Keratinocyte (primary cell): ENCODE data around the gene ZNF107. TPM values are rescaled to one million over a fixed set of nuclear protein-coding genes. Genes with fewer than 3 reads are reported as not detected.

Experiments used
- DNase-seq: peaks from one replicate; pipeline ENCODE4 v3.0.0-alpha.2; 2011; ENCODE audit warnings: low read depth, missing footprints, low spot score
- FAIRE-seq: peaks from 2 replicates; lab custom pipeline; 2011; peaks lifted over from hg19 to GRCh38; lab: Jason Lieb, UNC
- H2AFZ ChIP-seq: 2 replicates; pipeline ENCODE4 v1.6.0; 2012; ENCODE audit warnings: low read length, control low read depth, inconsistent platforms; ENCODE audit not compliant: control insufficient read depth
- H3K27ac ChIP-seq: 2 replicates; pipeline ENCODE4 v1.5.1; 2011; ENCODE audit warnings: low read length; ENCODE audit not compliant: control insufficient read depth, insufficient read depth
- H3K27me3 ChIP-seq: 3 replicates; pipeline ENCODE4 v1.6.0; 2011; ENCODE audit warnings: low read length; ENCODE audit not compliant: control insufficient read depth, insufficient read depth; ENCODE audit errors: extremely low read depth
- H3K36me3 ChIP-seq, 2 experiments: 2 replicates in 1 of 2; 3 replicates in 1 of 2; pipeline ENCODE4 v1.5.1; 2011; ENCODE audit warnings: low read length in 2 of 2, mild to moderate bottlenecking in 1 of 2; ENCODE audit not compliant: control insufficient read depth in 2 of 2, insufficient read depth in 2 of 2; ENCODE audit errors: extremely low read depth in 1 of 2
- H3K4me1 ChIP-seq: 3 replicates; pipeline ENCODE4 v1.5.1; 2011; ENCODE audit warnings: low read length; ENCODE audit not compliant: control insufficient read depth, insufficient read depth; ENCODE audit errors: extremely low read depth
- H3K4me2 ChIP-seq: 3 replicates; pipeline ENCODE4 v1.6.0; 2011; ENCODE audit warnings: low read depth, low read length; ENCODE audit not compliant: control insufficient read depth, insufficient read depth; ENCODE audit errors: extremely low read depth
- H3K4me3 ChIP-seq, 3 experiments: fragments of 200-600 bp in 1 of 3; sonication (generic) in 1 of 3; 2 replicates in 2 of 3; 3 replicates in 1 of 3; pipeline ENCODE4 v1.5.1; 2011 to 2016; ENCODE audit warnings: low read length in 3 of 3, mild to moderate bottlenecking in 3 of 3, control low read depth in 2 of 3, inconsistent platforms in 1 of 3, low read depth in 1 of 3, mixed read lengths in 1 of 3, mixed run types in 1 of 3, moderate library complexity in 1 of 3; ENCODE audit not compliant: control insufficient read depth in 2 of 3, insufficient read depth in 2 of 3; ENCODE audit errors: extremely low read depth in 1 of 3
- H3K79me2 ChIP-seq: 2 replicates; pipeline ENCODE4 v1.6.0; 2012; ENCODE audit warnings: low read length; ENCODE audit not compliant: control insufficient read depth, insufficient read depth
- H3K9ac ChIP-seq: 3 replicates; pipeline ENCODE4 v1.6.0; 2011; ENCODE audit warnings: low read length; ENCODE audit not compliant: control insufficient read depth, insufficient read depth; ENCODE audit errors: extremely low read depth
- H3K9me1 ChIP-seq: 3 replicates; pipeline ENCODE4 v1.6.0; 2011; ENCODE audit warnings: low read length; ENCODE audit not compliant: control insufficient read depth, insufficient read depth; ENCODE audit errors: extremely low read depth
- H3K9me3 ChIP-seq: 2 replicates; pipeline ENCODE4 v1.5.1; 2012; ENCODE audit warnings: low read depth, low read length; ENCODE audit not compliant: control insufficient read depth
- H4K20me1 ChIP-seq: 3 replicates; pipeline ENCODE4 v1.6.0; 2011; ENCODE audit warnings: low read length; ENCODE audit not compliant: control insufficient read depth, insufficient read depth; ENCODE audit errors: extremely low read depth
- EZH2 ChIP-seq: IDR thresholded peaks from one replicate; pipeline ENCODE4 v1.6.1; 2012; ENCODE audit warnings: inconsistent platforms, mild to moderate bottlenecking, low read length, moderate library complexity
- dilution Hi-C: fragments of 300-500 bp; cut with MboI; formaldehyde crosslinking; loops from one replicate; pipeline ENCODE4 v1.7.0; 2020; ENCODE audit warnings: low sequenced_read_pairs; ENCODE audit not compliant: extremely low pct_ligation_motif_present
- polyA plus RNA-seq, 5 experiments: library from polyadenylated mRNA; depleted of rRNA in 3 of 5; stranded (reverse) in 3 of 5; stranded (forward) in 1 of 5; unstranded in 1 of 5; fragments of >200 nt; gene quantifications; 1 replicate in 1 of 5; 2 replicates in 3 of 5; 3 replicates in 1 of 5; pipeline versions ENCODE4 v1.2.1 to v1.2.3, GENCODE V29; 2011 to 2012; ENCODE audit warnings: missing spikeins in 2 of 5, low read depth in 1 of 5, low replicate concordance in 1 of 5
- TF ChIP-seq, protein P1 (sequence below), 3 experiments: IDR thresholded peaks in 1 of 3; conservative IDR thresholded peaks in 1 of 3; optimal IDR thresholded peaks in 1 of 3; 2 replicates in 2 of 3; 3 replicates in 1 of 3; pipeline versions ENCODE3 to v1.5.1; 2011; ENCODE audit warnings: low read length in 3 of 3, mild to moderate bottlenecking in 3 of 3, moderate library complexity in 2 of 3, control low read depth in 1 of 3, inconsistent platforms in 1 of 3; ENCODE audit not compliant: insufficient read depth in 2 of 3; ENCODE audit errors: extremely low read depth in 1 of 3

ZNF107 gene
- polyA plus RNA-seq, 1 donor (not counting 4 experiments of a cell fraction or from before 2014, with no cell fraction given) = 5.5 TPM

DNA sequence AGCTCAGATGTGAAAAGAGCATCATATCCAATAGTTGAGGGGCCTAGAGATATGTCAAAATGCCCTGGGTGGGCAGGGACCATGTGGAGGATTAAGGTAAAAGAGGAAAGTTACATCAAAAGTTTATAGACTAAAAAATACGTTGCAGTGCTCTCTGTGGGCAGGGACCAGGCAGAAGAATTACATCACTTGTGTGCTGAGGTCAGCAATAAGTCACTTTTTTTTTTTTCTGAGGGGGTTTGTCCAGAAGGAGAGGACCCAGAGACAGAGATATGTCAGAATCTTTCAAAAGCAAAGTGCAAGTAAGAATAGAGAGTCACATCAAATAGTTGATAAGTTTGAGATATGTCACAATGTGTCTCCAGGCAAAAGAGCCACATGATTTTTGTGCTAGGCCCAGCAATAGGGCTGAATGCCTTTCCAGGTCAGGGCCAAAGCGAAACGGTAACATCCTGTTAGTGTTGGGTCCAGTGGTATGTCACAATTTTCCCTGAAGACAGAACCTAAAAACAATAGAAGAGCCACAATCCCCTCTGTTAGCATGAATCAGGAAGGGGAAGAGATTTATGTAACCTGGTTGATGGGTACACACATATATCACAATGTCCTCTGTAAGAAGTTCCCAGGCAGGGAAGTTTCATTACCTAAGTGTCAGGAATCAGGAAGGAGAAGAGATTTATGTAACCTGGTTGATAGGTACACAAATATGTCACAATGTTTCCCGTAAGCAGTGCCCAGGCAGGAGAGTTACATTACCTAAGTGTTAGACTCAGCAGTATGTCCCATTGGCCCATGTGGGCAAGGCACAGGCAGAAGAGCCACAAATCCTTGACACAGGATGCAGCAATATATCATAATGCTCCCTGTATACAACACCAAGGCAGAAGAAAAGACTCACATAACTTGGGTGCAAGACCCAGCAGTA, 28.1 kb upstream of the ZNF107 start:
- dilution Hi-C loops = no loop called here
- Histone ChIP-seq H3K36me3 (no peaks in the 10 kb centered on the region), H4K20me1 (no peaks in the 10 kb centered on the region)

DNA sequence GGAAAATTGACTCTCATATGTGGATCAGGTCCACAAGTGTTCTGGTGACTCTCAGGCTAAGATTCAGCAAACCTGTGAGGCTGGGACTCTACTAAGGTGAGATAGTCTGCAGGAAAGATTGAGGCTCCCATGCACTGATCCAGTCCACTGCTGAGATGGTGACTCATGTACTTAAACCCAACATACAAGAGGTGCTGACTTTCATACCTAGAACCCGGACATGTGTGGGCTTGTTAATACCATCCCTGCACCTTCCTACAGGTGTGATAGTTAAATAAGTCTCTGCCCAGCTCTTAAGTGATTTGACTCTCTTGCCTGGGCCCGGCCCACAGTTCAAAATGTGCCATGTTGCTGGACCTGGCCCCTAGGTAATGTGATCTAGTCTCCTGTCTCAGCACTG, 27.1 kb upstream of the ZNF107 start:
- H3K4me3 ChIP-seq = no peak overlapping the region
- no peaks in the 10 kb centered on the region for H3K9me3 ChIP-seq
- H3K79me2 ChIP-seq = no peaks in the 10 kb centered on the region
- no peaks in the 10 kb centered on the region for H3K9me1 ChIP-seq
- DNase-seq = no peak
- no peak overlapping the region for H3K4me2 ChIP-seq
- no peaks in the 10 kb centered on the region for H3K4me1 ChIP-seq
- no peaks in the 10 kb centered on the region for H3K27me3 ChIP-seq
- TF ChIP-seq, protein P1, sequence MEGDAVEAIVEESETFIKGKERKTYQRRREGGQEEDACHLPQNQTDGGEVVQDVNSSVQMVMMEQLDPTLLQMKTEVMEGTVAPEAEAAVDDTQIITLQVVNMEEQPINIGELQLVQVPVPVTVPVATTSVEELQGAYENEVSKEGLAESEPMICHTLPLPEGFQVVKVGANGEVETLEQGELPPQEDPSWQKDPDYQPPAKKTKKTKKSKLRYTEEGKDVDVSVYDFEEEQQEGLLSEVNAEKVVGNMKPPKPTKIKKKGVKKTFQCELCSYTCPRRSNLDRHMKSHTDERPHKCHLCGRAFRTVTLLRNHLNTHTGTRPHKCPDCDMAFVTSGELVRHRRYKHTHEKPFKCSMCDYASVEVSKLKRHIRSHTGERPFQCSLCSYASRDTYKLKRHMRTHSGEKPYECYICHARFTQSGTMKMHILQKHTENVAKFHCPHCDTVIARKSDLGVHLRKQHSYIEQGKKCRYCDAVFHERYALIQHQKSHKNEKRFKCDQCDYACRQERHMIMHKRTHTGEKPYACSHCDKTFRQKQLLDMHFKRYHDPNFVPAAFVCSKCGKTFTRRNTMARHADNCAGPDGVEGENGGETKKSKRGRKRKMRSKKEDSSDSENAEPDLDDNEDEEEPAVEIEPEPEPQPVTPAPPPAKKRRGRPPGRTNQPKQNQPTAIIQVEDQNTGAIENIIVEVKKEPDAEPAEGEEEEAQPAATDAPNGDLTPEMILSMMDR (optimal IDR thresholded peaks at IDR 0.05 in 1 of 3, IDR thresholded peaks at IDR 0.05 in 1 of 3, conservative IDR thresholded peaks at IDR 0.05 in 1 of 3; ENCODE audit: extremely low read depth in 1 of 3, insufficient read depth in 2 of 3, low read length in 3 of 3) = no peak
- H3K27ac ChIP-seq = no peak overlapping the region
- no peak overlapping the region for H3K9ac ChIP-seq
- dilution Hi-C loops = no loop called here
- no peaks in the 10 kb centered on the region for H4K20me1 ChIP-seq
- FAIRE-seq = no peak
- no peak overlapping the region for H2AFZ ChIP-seq
- H3K36me3 ChIP-seq = no peaks in the 10 kb centered on the region

More for the DNA sequence above, 28.1 kb upstream of the ZNF107 start:
- Histone ChIP-seq H3K27me3 (no peaks in the 10 kb centered on the region), H3K4me3 (no peak overlapping the region), H3K79me2 (no peaks in the 10 kb centered on the region), H3K9me3 (no peaks in the 10 kb centered on the region), H3K27ac (no peak overlapping the region), H3K4me2 (no peak overlapping the region), H2AFZ (no peak overlapping the region), H3K4me1 (no peaks in the 10 kb centered on the region), H3K9me1 (no peaks in the 10 kb centered on the region), H3K9ac (no peak overlapping the region)
- DNase-seq (no peak), FAIRE-seq (no peak)
- TF ChIP-seq EZH2 = no peak
